K562 (cell line): Measurements from ENCODE around the gene SPOCD1. TPM values are rescaled to one million over a fixed set of nuclear protein-coding genes. Genes with fewer than 3 reads are reported as not detected.

Experiments
- CEBPZ ChIP-seq: fragments of 150-350 bp; IDR thresholded peaks from 2 replicates; pipeline ENCODE4 v1.6.1; 2014; ENCODE audit warnings: low read depth, mild to moderate bottlenecking, low read length, borderline replicate concordance
- RFX5 ChIP-seq: IDR thresholded peaks from 2 replicates; pipeline ENCODE4 v1.6.1; 2011; ENCODE audit warnings: low read depth, mild to moderate bottlenecking, improper control_type of control experiment, low read length
- ZBTB43 ChIP-seq: sonication (generic); formaldehyde crosslinking; IDR thresholded peaks from 2 replicates; pipeline ENCODE4 v1.8.0; 2023; ENCODE audit warnings: mild to moderate bottlenecking, missing genetic modification reagents
- polyA plus RNA-seq, 8 experiments: library from polyadenylated mRNA; depleted of rRNA in 4 of 8; stranded (reverse) in 5 of 8; unstranded in 3 of 8; fragments of >200 nt; fragmentation: Nextera tagmentation in 2 of 8; fragmentation: Illumina TruSeq in 1 of 8; extraction: Ambion mirVana in 2 of 8; extraction: Trizol in 1 of 8; gene quantifications; 2 replicates each; pipeline versions ENCODE4 v1.2.1 to v1.2.3, GENCODE V29; 2011 to 2014; ENCODE audit warnings: inconsistent platforms in 1 of 8, missing spikeins in 1 of 8
- total RNA-seq, 7 experiments: library from RNA; depleted of rRNA in 6 of 7; stranded (reverse); fragments of >200 nt in 6 of 7; fragmentation: Illumina TruSeq in 2 of 7; extraction: Trizol in 2 of 7; gene quantifications; 2 replicates each; pipeline versions ENCODE4 v1.2.1 to v1.2.3, GENCODE V29; 2011 to 2021; ENCODE audit warnings: low replicate concordance in 1 of 7

SPOCD1 gene
- total and polyA plus RNA-seq, 9 of the 15 experiments (the other 6 are each of a cell fraction or from before 2014, with no cell fraction given) = 0.03 to 0.71 (median 0.26) TPM; not detected in 1

- TF ChIP-seq ZBTB43 (CRISPR knock-in tag) (no peak), CEBPZ (no peak), RFX5 (no peak)
These were observed 32.0 kb downstream of the SPOCD1 start (continued) for GRCh38 chr1:31783846-31784245.
